IMR-90 (cell line): ENCODE measurements around the gene TRIO. TPM values are rescaled to one million over a fixed set of nuclear protein-coding genes. Genes with fewer than 3 reads are reported as not detected.

Experiments
- ATAC-seq: fragments of 200-7000 bp; cut with Tn5 transposase; 2 replicates; pipeline ENCODE4 v1.9.1; 2020; ENCODE audit warnings: low read depth, mild to moderate bottlenecking, moderate library complexity
- BruUV-seq: library from RNA; stranded (reverse); fragments of 400-500 nt; replicated peaks from 2 replicates; lab custom pipeline; 2021; lab: Mats Ljungman, UMichigan
- CTCF ChIA-PET: fragments of 300-600 bp; formaldehyde crosslinking; extraction: SDS; loops from one replicate; lab custom pipeline; 2021; ENCODE audit warnings: antibody characterized with exemption; lab: Yijun Ruan, JAX
- POLR2A ChIA-PET: fragments of 300-600 bp; sonication (Branson Sonifier 250); formaldehyde crosslinking; loops from one replicate; lab custom pipeline; 2022; ENCODE audit warnings: antibody characterized with exemption; ENCODE audit not compliant: unreplicated experiment; lab: Charles Lee
- DNase-seq: peaks from one replicate; pipeline ENCODE4 v3.0.0; 2013
- H2AFZ ChIP-seq: replicated peaks from 2 replicates; pipeline ENCODE3; 2013; ENCODE audit warnings: low read length, mild to moderate bottlenecking; ENCODE audit not compliant: poor library complexity
- H2AK5ac ChIP-seq: 2 replicates; pipeline ENCODE4 v1.6.1; 2013; ENCODE audit warnings: low read depth, low read length, inconsistent platforms
- H2AK9ac ChIP-seq: replicated peaks from 2 replicates; pipeline ENCODE3; 2013; ENCODE audit warnings: mild to moderate bottlenecking, low read depth, low read length, moderate library complexity; ENCODE audit not compliant: poor library complexity
- H2BK120ac ChIP-seq: 2 replicates; pipeline ENCODE4 v1.6.1; 2013; ENCODE audit warnings: low read depth, low read length, inconsistent platforms
- H2BK15ac ChIP-seq: 3 replicates; pipeline ENCODE4 v1.6.1; 2013; ENCODE audit warnings: low read depth, low read length, inconsistent platforms
- H2BK20ac ChIP-seq: 2 replicates; pipeline ENCODE4 v1.6.1; 2013; ENCODE audit warnings: low read depth, mild to moderate bottlenecking, inconsistent platforms, low read length, moderate library complexity
- H2BK5ac ChIP-seq: 2 replicates; pipeline ENCODE4 v1.6.1; 2013; ENCODE audit warnings: mild to moderate bottlenecking, low read depth, low read length, inconsistent platforms; ENCODE audit not compliant: poor library complexity, severe bottlenecking
- H3K14ac ChIP-seq: replicated peaks from 2 replicates; pipeline ENCODE4 v1.6.1; 2013; ENCODE audit warnings: low read depth, low read length, inconsistent platforms
- H3K18ac ChIP-seq: 2 replicates; pipeline ENCODE4 v1.6.1; 2013; ENCODE audit warnings: low read depth, low read length, control low read depth
- H3K23ac ChIP-seq: 2 replicates; pipeline ENCODE4 v1.6.1; 2013; ENCODE audit warnings: low read depth, low read length, inconsistent platforms
- H3K27ac ChIP-seq: 2 replicates; pipeline ENCODE4 v1.5.1; 2013; ENCODE audit warnings: mild to moderate bottlenecking, control low read depth, low read length; ENCODE audit not compliant: insufficient read depth
- H3K27me3 ChIP-seq: 2 replicates; pipeline ENCODE4 v1.6.1; 2013; ENCODE audit warnings: low read length; ENCODE audit not compliant: control insufficient read depth, insufficient read depth
- H3K36me3 ChIP-seq: 2 replicates; pipeline ENCODE4 v1.6.1; 2013; ENCODE audit warnings: low read length, mixed read lengths; ENCODE audit not compliant: control insufficient read depth, insufficient read depth
- H3K4ac ChIP-seq: 2 replicates; pipeline ENCODE4 v1.6.1; 2013; ENCODE audit warnings: low read depth, low read length, inconsistent platforms
- H3K4me1 ChIP-seq: 2 replicates; pipeline ENCODE4 v1.6.1; 2013; ENCODE audit warnings: low read length, mixed read lengths; ENCODE audit not compliant: control insufficient read depth, insufficient read depth
- H3K4me2 ChIP-seq: 2 replicates; pipeline ENCODE4 v1.6.1; 2013; ENCODE audit warnings: low read depth, mild to moderate bottlenecking, control low read depth, low read length, moderate library complexity
- H3K4me3 ChIP-seq: 2 replicates; pipeline ENCODE4 v1.5.1; 2013; ENCODE audit warnings: low read depth, mild to moderate bottlenecking, control low read depth, low read length, moderate library complexity; ENCODE audit not compliant: insufficient read depth
- H3K56ac ChIP-seq: 2 replicates; pipeline ENCODE4 v1.6.1; 2013; ENCODE audit warnings: low read length, inconsistent platforms; ENCODE audit not compliant: insufficient read depth; ENCODE audit errors: extremely low read depth
- H3K79me1 ChIP-seq, 2 experiments: 2 replicates each; pipeline ENCODE4 v1.6.1; 2013; ENCODE audit warnings: low read length in 2 of 2, inconsistent platforms in 1 of 2, low read depth in 1 of 2
- H3K9ac ChIP-seq: 2 replicates; pipeline ENCODE4 v1.6.1; 2013; ENCODE audit warnings: low read depth, low read length, control low read depth
- H3K9me1 ChIP-seq: 2 replicates; pipeline ENCODE4 v1.6.1; 2013; ENCODE audit warnings: low read length, inconsistent platforms; ENCODE audit not compliant: insufficient read depth
- H3K9me3 ChIP-seq: 2 replicates; pipeline ENCODE4 v1.6.1; 2013; ENCODE audit warnings: low read length; ENCODE audit not compliant: control insufficient read depth, insufficient read depth
- H4K20me1 ChIP-seq: 2 replicates; pipeline ENCODE4 v1.6.1; 2013; ENCODE audit warnings: low read length, inconsistent platforms; ENCODE audit not compliant: insufficient read depth
- H4K5ac ChIP-seq: 2 replicates; pipeline ENCODE4 v1.6.1; 2013; ENCODE audit warnings: mild to moderate bottlenecking, low read depth, low read length, control low read depth
- H4K8ac ChIP-seq, 2 experiments: 2 replicates each; pipeline ENCODE4 v1.6.1; 2013; ENCODE audit warnings: low read depth in 2 of 2, low read length in 2 of 2, control low read depth in 1 of 2, inconsistent platforms in 1 of 2
- H4K91ac ChIP-seq: 2 replicates; pipeline ENCODE4 v1.6.1; 2013; ENCODE audit warnings: low read depth, low read length, inconsistent platforms; ENCODE audit not compliant: insufficient read depth
- CEBPB ChIP-seq: IDR thresholded peaks from 2 replicates; pipeline ENCODE4 v1.6.1; 2012; ENCODE audit warnings: low read depth, low read length, improper control_type of control experiment
- CHD1 ChIP-seq: IDR thresholded peaks from 2 replicates; pipeline ENCODE4 v1.6.1; 2012; ENCODE audit warnings: low read depth, low read length, improper control_type of control experiment
- FOS ChIP-seq: fragments of 150-350 bp; IDR thresholded peaks from 2 replicates; pipeline ENCODE4 v1.6.1; 2016; ENCODE audit warnings: low read depth, low read length
- POLR2A ChIP-seq: IDR thresholded peaks from 2 replicates; pipeline ENCODE4 v1.6.1; 2012; ENCODE audit warnings: mild to moderate bottlenecking, low read depth, low read length
- WGBS, 2 experiments: methylation state at CpG; one replicate each; pipeline versions ENCODE4 v1.1.5 to v1.1.7; 2013; ENCODE audit warnings: missing lambda C conversion rate in 2 of 2; ENCODE audit not compliant: insufficient read length in 1 of 2; ENCODE audit errors: extremely low coverage in 2 of 2; 5-methylcytosine and 5-hydroxymethylcytosine counted together
- dilution Hi-C: fragments of 300-500 bp; cut with HindIII; formaldehyde crosslinking; loops from one replicate; pipeline ENCODE4 v1.14.3; 2018; ENCODE audit warnings: low sequenced_read_pairs; ENCODE audit not compliant: unreplicated experiment
- in situ Hi-C: fragments of 300-500 bp; cut with MboI; formaldehyde crosslinking; loops from 3 replicates; pipeline ENCODE4 v1.14.3; 2019; ENCODE audit warnings: low sequenced_read_pairs, inconsistent platforms, mixed read lengths
- intact Hi-C: fragments of 100-400 bp; cut with micrococcal nuclease; formaldehyde crosslinking; loops from 2 replicates; pipeline ENCODE4 v1.10.0; 2022
- polyA plus RNA-seq, 3 experiments: library from polyadenylated mRNA; depleted of rRNA; stranded (reverse); fragments of >200 nt; gene quantifications; 2 replicates each; pipeline ENCODE4 v1.2.3, GENCODE V29; 2012; ENCODE audit warnings: low replicate concordance in 1 of 3
- total RNA-seq: library from RNA; depleted of rRNA; stranded (reverse); fragments of >200 nt; gene quantifications from 2 replicates; pipeline ENCODE4 v1.2.3, GENCODE V29; 2012

Gene TRIO
- total and polyA plus RNA-seq, 2 of the 4 experiments (the other 2 are of a cell fraction) = 206 to 522 TPM

- Histone ChIP-seq H2AK5ac (peak overlapping the region; percentile 16; the same call in 1 of the 2 replicates), H4K5ac (no peak overlapping the region), H3K4ac (peak overlapping the region; percentile 18; the same call in 1 of the 2 replicates), H3K4me1 (peaks cover 44% of the 10 kb centered on the region), H4K20me1 (peaks cover 99% of the 10 kb centered on the region), H3K56ac (no peak overlapping the region), H2AK9ac (peak overlapping the region; percentile 30), H3K14ac (peak overlapping the region; percentile 34; the same call in 1 of the 2 replicates), H3K9ac (no peak overlapping the region), H4K91ac (no peak overlapping the region), H3K9me3 (no peaks in the 10 kb centered on the region), H3K36me3 (peaks cover 11% of the 10 kb centered on the region), H3K9me1 (peaks cover 38% of the 10 kb centered on the region), H3K79me1 (peaks cover 0 to 65% of the 10 kb centered on the region in 2 experiments; a peak in 2 of 4 replicates), H3K23ac (peak overlapping the region; percentile 51; the same call in 1 of the 2 replicates), H4K8ac (no peak overlapping the region), H2AFZ (no peak overlapping the region), H2BK20ac (no peak overlapping the region), H3K4me2 (no peak overlapping the region), H2BK5ac (peak overlapping the region; percentile 65), H2BK15ac (no peak overlapping the region), H3K27me3 (no peaks in the 10 kb centered on the region), H3K18ac (no peak overlapping the region), H2BK120ac (no peak overlapping the region), H3K27ac (0 out of 2 replicates have a peak overlapping the region, but pooled peaks have one; percentile 25), H3K4me3 (no peak overlapping the region)
- no peak for ATAC-seq
- dilution Hi-C loops = no loop called here
- no peak for TF ChIP-seq POLR2A
- TF ChIP-seq FOS = no peak
- peak; percentile 34; the same call in 1 of the 2 replicates for TF ChIP-seq CEBPB
- TF ChIP-seq CHD1 = no peak
- CTCF ChIA-PET = interaction anchor here (0.6 kb wide), 1 partner anchor 57 kb away, joined by 3 read pairs; no protein-coding TSS in a partner anchor
- in situ Hi-C loops = no loop called here
- intact Hi-C loops = no loop called here
- POLR2A ChIA-PET = no interaction called here
- WGBS, 2 experiments = 87% methylated on average over 3 of the region's 4 CpGs; no CpG with 5 or more reads in 1 of the 2 experiments
- DNase-seq = no peak
- no TSS peak for BruUV-seq
Measured at GRCh38 chr5:14217587-14217986, 74.4 kb downstream of the TRIO start.
